Ammon's horn (tissue), 1 donor: ENCODE measurements around the gene FOXO3.
"Not testable (repeated sequence)": the region's sequence is repeated elsewhere in the genome, so short reads cannot be mapped to it uniquely, and the experiment has no call there.

Experiments used
- DNase-seq: peaks from one replicate; pipeline ENCODE4 v3.0.0-alpha.2; 2016; ENCODE audit warnings: low spot score

Gene FOXO3

DNA sequence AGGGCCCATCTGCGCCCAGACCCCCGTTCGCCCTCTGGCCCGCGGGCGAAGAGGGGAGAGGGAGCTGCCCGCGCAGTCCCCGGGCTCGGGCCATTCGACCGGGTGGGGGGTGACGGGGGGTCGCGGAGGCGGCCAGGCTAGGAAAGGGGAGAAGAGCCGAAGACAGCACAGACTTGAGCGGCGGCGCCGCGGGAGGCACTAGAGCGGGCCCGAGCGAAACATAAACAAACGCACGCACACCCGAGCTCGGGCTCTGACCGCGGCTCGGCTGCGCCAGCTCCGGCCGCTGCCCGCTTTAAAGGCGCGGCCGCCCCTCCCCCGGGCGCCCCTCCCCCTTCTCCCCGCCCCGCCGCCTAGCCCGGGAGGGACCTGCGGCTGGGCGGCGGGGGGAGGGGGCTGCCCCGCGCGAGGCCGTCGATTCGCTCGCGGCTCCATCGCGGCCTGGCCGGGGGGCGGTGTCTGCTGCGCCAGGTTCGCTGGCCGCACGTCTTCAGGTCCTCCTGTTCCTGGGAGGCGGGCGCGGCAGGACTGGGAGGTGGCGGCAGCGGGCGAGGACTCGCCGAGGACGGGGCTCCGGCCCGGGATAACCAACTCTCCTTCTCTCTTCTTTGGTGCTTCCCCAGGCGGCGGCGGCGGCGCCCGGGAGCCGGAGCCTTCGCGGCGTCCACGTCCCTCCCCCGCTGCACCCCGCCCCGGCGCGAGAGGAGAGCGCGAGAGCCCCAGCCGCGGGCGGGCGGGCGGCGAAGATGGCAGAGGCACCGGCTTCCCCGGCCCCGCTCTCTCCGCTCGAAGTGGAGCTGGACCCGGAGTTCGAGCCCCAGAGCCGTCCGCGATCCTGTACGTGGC is at the start of gene FOXO3:
Gene FOXO3, plus strand, starts transcription at position 455 of the 846 bp plus-strand sequence. Its CDS starts 292 bp downstream, at position 747.
- DNase-seq: peak; percentile 88

DNA sequence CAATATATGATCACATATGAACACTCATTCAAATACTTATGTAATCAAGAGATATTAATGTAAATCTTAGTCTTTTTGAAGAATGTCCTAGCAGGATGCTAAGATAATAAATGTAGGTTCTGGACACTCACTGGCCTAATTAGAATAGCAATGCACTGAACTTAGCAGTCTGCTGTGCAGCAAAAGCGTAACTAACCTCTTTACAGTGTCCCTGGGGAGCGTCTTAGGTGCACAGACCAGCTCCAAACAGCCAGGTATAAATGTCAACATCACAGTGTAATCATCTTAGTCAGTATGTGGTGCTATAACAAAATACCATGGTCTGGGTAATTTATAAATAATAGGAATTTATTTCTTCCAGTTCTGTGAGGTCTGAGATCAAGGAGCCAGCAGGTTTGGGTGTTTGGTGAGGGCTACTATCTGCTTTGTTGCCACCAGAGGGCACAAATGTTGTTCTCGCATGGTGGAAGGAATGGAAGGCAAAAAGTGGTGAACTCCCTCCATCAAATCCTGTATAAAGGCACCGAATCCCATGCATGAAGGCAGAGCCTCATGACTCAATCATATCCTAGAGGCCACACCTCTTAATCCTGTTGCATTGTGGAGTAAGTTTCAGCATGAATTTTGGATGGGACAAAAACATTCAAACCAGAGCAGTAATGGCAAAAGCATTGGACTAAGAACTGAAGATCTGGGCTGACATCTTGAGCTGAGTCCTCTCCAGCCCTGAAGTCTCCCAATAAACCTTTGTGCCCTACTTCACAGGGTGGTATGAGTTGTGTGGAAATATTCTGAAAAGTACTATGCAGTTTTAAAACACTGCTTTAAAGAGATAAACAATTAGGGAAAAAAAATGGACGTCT is 41.8 kb upstream of the FOXO3 start:
- DNase-seq: no peak

DNA sequence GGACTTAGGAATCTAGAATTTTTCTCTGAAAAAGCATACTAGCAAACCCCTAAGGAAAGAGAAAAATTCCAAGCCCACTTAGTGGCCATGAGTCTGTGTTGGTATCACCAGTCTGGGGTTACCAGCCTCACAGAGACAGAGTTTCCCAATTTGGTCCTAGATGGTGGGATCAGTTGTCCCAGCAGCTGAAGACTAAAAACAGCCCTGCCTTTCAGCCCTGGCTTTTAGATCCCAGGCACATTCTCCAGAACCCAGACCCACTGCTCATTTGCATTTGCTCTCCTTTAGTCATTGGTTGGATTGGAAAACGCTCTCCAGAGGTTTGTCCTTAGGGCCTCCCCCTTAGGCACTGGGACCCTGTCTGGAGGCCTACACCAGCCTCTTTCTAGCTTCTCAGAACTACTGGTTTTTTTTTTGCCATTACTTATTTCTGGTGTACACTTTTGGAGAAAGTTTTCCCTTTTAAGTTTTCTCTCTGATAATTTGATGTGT is 39.1 kb upstream of the FOXO3 start:
- DNase-seq: no peak

DNA sequence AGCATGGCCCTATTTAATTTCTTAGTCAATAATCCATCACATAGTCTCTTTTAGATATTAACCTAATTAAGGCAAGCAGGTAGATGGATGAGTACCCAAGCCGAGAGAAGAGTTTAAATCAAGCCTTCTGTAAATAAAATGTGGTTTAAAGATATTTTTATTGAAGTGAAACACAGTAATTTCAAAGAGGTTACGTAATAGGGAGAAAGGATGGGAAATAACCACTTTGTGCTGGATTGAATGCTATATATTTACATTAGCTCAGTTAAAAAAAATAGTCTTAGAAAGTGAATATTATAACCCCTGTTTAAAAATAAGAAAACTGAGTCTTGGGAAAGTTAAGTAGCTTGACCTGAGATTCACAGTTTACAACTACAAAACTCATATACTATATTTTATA is 37.0 kb upstream of the FOXO3 start:
- no peak for DNase-seq

DNA sequence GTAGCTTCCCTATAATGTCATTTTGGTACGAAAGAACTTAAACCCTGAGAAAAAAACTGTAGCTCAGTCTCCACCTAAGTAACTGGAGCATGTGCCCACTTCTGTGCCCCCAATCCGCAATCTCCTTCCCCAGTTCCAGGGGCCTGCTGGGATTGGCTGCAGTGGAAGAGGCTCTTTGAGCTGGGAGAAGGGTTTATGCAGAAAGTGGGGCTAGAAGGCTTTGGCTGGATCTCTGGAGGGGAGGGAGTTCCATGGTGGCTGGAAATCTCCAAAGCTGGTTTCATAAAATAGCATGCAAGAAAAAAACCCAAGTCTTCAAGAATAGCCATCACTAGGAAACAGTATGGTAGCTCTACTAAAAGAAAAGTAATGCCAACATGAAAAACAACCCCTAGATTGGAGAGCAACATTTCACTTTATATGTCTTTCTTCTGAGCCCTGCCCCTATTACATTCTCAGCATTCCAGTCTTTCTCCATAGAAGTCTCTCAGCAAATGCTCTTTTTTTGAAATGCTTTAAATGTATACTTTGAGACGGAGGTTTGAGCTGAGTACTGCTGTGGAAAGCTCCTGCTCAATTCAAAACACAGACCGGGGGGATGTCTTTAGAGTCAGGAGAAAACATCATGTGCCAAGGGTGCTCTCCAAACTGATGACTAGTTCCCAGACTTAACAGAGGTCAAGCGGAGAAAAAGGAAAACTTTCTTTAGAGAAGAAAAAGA is 36.0 kb upstream of the FOXO3 start:
- DNase-seq: no peak

DNA sequence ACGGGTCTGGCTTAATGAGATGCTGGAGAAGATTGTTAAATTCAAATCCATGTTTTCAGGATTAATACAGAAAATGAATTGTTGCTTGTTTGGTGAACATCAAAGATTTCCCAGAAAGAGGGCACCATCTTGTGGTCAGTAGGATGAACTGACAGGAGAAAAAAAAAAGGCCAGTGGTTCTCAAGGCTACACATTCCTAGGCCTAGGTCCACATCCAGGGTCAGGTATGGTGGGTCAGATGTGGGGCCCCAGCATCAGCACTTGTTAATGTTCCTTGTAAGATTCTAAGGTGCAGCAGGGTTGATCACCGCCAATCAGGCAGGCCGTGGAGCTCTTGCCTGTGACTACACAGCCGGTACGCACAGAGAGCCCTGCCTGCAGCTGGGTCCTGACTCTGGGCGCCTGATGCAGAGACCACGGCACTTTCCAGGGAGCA is 34.0 kb upstream of the FOXO3 start:
- peak; percentile 52 for DNase-seq

DNA sequence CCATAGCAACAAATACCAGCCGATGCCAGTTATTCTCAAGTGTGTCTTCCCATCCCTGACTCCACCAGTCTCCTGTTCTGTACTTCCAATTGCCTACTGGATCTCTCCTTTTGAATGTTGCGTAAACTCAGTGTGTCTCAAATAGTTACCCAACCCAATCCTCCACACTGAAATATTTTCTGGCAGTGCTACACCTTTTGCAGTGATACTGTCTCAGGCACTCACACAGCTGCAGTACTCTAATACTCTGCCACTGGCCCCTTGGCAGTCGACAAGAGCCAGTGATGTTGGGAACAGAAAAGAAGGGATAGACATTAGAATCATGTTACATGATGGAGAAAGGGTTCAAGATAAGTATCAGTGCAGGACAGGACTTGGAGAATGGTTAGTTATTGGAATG is 31.8 kb upstream of the FOXO3 start:
- DNase-seq: no peak

DNA sequence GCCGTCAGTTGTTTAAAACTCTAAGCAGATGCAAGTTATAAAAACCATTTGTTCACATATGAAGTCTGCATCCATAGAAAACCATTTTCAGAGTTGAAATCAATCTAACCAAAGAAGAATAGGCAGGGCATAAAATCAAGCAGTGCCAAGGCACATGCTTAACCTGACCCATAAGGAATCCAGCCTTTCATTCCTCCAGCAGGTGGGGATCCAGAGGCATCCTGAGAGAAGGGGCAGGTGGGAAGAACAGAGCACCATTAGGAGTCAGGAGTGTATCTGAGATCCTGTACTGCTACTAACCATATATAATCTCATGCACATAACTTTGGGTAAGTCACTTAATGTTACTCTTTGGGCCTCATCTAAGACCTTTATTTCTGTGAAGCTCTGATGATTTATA is 29.4 kb upstream of the FOXO3 start:
- DNase-seq: no peak

DNA sequence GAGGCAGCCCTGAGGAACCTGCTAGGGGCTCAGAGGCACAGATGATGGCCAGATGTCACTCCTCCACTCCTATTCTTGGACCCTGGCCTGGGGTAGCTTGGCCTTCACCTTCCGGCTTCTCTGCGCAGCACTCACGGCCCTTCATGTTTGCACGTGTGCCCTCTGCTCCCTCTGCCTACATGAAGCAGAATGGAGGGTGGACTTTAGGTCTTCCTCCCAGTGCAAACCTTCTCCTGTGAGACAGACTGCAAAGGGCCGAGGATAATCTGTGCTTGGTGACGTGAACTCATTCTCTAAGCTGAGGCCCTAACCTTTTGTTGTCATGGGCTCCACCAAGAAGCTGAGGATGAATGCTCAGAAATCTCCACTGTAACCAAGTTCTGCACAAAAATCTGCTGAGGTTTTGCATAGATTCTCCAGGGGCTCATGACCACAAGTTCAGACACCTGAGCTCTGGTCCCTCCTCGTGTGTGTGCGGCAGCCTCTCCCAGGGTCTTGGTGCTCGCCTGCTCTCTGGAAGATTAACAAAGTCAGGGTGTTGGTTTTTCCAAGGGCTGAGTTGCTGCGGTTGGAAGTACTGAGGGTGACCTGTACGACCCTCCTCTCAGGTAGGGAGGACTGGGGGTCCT is 25.5 kb upstream of the FOXO3 start:
- DNase-seq: no peak

DNA sequence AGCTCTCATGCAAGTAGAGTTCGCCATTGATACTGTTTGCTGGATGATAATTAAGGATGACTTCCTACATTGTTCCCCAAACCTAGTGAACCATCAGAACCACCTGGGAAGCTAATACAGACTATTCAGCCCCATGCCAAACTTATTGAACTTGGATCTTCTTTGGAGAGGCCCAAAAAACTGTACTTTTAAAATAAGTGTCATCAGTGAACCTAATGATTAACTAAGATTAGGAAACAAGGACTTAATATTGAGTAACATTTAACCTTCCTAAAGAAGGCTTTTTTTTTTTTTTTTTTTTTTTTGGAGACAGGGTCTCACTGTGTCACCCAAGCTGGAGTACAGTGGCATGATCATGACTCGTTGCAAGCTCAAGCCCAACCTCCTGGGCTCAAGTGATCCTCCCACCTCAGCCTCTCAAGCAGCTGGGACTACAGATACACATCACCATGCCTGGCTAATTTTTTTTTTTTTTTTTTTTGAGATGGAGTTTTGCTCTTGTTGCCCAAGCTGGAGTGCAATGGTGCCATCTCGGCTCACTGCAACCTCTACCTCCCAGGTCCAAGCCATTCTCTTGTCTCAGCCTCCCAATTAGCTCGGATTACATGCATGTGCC is 24.7 kb upstream of the FOXO3 start:
- not testable (repeated sequence) for DNase-seq

DNA sequence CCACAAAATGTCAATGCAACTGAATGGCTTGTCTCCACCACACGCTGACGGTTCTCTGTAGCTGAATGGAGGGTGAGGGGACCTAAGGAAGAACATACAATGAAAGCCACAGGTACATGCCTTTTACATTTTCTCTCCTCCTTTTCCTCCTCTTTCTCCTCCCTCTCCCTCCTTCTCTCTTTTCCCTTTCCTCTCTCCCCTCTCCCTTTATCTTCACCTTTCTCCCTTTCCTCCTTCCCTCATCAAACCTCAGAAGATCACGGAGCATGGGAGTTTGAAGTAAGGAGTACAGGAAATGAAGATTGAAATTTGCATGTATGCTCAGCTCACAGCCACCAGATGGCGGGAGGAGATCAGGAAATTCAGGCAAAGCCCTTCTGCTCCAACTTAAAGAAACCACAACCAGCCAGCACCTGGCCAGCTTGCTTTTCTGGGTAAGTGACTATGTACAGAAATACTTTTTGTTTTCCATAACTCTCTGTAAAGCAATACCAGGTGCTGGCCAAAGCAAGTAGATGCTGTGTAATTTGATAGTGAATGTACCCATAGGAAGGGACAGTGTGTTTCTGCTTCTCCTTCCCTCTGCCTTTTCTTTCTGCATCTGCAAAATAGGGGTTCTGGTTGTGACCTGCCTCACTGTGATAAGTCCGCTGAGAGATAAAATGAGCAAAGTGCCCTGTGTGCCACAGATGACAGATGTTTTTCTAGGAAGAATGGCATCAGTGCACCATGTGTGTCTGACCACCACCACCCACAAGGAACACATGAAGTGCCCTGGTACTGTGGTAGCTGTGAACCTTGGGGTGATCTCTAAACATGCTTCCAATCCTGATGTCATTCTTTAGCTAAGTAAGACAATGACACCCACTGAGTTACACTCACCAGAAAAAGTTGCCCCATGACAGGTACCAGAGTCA is 18.6 kb upstream of the FOXO3 start:
- peak; percentile 91 for DNase-seq

DNA sequence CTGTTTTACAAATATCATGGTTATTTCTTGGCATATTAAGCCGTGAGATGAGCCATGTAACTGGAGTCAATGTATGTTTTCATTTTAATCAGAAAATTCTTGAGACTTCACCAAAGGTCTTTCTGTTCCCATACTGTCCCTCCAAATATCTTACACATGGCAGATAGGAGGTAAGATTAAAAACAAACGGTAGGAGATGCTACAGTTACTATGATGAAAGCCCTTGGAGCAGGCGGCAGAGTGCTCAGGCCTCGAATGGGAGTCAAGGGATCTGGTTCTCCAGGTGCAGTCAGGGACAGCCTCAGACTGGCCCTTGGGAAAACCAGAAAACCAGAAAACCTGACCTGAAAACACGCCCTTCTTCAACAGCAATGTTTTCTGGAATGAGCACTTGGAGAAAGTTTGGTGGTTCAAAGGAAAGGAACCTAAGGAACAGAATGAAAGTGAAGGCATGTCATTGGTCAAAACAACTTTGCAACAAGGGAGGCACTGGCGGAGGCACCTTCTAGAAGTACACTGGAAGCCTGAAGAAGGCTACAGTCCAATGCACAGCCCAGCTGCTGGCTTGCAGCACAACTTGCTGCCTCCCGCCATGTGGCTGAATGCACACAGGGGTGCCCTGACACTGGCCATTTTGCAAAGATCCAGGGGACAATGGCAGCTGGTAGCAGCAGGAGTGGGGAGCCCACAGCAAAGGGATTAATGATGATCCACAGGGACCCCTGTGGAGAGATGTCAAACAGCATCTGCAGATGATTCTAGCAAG is 17.4 kb upstream of the FOXO3 start:
- no peak for DNase-seq

DNA sequence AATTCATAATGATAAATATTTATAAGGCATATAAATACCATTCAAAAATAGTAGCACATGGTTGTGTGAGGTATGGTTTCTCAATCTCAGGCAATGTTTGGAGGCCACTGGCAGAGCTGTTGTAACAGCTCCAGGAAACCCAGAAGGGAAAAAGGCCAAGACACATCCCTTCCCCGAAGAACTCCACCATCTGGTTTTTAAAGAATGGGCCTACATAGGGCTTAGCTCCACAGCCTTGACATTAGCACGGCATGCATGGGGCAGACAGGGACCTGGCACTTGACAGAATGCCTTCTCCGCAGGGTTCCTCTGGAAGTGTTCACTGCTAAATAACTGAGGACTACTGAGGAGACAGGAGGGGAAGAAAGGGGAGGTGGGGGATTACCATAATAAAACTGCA is 16.1 kb upstream of the FOXO3 start:
- no peak for DNase-seq

DNA sequence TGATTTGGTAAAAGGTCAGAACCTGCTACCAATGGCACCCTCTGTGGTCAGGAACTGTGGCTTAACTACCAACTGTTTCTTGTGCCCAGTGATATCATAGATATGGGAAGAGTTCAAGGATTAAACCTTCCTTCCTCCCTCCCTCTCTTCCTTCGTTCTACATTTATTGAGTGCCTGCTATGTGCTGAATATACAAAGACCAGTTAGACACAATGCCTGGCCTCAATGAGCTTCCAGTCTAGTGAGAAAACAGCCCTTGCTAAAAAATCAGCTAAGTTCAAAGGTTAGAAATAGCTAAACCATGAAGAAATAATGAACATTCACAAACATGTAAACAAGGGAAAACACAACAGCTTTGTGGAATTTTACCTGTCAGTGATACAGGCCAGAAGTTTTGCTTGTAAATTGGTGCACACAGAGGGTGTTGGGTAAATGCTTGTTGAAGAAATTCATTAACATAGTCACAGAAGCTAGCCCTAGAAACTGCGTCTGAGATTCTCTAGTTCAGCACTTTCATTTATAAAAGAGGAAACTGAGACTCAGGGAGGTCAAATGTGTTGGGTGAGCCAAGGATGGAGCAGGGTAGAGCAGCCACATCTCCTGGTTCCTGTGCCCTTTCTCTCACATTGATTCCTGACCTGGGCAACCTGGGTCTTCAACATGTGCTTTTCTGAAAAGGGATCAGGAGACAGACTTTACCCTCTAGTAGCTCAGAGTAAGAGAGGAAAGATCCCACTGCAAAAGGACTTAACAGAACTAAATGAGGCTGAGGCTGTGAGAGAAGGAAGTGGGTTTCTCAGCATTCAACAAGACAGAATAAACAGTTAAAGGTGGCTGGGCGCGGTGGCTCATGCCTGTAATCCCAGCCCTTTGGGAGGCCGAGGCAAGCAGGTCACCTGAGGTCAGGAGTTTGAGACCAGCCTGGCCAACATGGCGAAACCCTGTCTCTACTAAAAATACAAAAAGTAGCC is 14.4 kb upstream of the FOXO3 start:
- DNase-seq: no peak

DNA sequence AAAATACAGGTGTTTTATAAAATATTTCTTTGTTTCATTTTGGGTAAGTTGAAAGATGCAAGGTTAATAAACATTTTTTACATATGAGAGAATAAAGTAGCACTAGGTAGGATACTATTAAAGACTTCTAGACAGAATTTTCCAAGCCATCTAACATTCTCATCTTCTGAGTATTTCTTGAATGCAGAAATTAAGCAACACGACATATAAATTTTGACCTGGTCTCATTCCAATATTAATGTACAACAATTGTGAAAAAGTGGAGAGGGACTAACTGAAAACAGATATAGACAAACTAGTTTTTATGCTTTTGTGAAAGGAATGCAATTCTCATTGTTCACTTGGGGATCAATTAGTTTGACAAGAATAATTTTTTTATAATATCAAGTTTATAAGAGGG is 11.5 kb upstream of the FOXO3 start:
- DNase-seq: no peak

DNA sequence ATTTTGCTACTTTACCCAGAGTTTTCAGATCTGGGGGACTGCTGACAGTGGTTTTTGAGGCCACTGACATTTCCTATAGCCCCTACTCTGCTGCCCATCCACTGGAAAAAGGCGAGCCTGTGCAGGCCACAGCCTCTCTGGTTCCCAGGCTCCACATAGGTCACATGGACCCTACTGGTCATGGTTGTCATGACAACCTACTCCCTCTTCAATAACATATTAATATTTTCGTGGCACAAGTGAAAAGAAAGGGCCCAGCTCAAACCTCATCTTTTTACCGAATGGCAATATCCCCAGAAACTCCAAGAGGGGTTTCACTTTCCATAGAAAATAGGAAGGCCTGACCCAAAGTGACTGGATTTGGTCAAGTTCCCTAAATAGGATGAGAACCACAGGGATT is 11.0 kb upstream of the FOXO3 start:
- no peak for DNase-seq

DNA sequence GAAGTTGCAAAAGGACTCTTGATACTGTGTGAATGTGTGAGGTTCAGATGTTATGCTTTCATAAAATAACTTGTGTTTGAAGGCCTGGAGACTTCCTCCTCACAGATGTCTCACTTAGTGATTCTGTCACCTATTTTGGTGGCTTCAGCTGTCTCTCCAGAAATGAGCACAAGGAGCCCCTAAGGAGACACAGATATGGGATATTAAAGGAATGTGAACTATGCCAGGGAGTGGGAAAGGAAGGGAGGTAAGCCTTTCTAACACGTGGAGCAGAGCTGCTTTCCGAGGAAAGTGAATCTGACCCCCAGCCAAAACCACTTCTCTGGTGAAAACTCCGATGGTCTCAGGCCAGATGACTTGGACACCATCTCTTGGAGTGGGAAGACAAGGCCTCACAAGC is 10.5 kb upstream of the FOXO3 start:
- no peak for DNase-seq

DNA sequence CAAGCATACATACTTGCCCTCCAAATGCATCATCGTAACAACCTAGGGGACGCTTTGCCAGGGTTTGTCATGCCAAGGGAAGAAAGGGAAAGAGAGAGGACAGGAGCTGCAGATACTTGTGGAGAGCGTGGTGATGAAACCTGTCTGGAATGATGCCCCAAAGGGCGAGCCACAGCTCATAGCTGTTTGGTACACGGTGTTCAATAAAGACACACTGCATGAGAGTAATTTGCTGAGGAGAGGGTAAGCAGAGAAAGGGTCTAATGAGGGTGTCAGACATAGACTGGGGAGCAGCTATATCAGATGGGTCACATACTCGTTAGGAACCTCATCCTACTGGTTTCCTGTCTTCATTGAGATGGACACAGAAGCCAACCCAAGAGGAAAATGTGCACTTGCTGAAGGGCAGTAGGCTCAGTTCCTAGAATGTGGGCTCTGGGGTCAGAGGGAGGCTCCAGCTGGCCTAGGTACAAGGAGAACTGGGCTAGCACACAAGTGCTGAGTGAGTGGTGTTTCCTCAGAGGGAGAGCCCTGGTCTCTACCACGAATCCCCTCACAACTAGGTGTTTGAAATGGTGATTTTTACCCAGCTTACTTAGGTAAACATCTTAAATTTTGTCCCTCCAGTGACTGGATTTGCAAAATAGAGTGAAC is 5.2 kb upstream of the FOXO3 start:
- no peak for DNase-seq
